C4-2B (cell line): ENCODE results near the gene PGAM5.

Experiments
- ZFX ChIP-seq: fragments of 450-650 bp; IDR thresholded peaks from 2 replicates; pipeline ENCODE4 v1.6.1; 2017
- TF ChIP-seq, protein P1 (sequence below): fragments of 450-650 bp; conservative IDR thresholded peaks from 2 replicates; pipeline ENCODE4 v1.5.1; 2017; ENCODE audit warnings: mild to moderate bottlenecking

DNA sequence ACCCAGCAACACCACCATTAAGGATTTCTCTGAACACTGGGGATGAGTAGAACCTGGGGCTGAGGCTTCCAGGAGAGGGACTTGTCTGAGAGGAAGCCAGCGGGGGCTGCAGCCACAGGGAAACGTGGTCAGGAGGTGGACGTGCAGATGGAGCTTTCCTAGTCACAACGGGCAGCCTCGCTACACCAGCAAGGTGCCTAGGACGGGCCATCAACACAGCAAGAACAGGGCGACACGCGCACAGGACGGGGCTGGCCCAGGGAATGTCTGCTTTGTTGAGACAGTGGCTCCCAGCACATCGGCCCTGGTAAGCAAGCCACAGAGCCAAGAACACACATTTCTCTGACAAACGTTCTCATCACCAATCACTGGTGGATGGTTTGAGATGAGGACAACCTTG is 25.7 kb downstream of the PGAM5 start:
- TF ChIP-seq, protein P1, sequence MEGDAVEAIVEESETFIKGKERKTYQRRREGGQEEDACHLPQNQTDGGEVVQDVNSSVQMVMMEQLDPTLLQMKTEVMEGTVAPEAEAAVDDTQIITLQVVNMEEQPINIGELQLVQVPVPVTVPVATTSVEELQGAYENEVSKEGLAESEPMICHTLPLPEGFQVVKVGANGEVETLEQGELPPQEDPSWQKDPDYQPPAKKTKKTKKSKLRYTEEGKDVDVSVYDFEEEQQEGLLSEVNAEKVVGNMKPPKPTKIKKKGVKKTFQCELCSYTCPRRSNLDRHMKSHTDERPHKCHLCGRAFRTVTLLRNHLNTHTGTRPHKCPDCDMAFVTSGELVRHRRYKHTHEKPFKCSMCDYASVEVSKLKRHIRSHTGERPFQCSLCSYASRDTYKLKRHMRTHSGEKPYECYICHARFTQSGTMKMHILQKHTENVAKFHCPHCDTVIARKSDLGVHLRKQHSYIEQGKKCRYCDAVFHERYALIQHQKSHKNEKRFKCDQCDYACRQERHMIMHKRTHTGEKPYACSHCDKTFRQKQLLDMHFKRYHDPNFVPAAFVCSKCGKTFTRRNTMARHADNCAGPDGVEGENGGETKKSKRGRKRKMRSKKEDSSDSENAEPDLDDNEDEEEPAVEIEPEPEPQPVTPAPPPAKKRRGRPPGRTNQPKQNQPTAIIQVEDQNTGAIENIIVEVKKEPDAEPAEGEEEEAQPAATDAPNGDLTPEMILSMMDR: no peak
- TF ChIP-seq ZFX: no peak
